Vagina (tissue), 2 donors: Measurements from ENCODE around the gene ACSL5. TPM values are rescaled to one million over a fixed set of nuclear protein-coding genes. Genes with fewer than 3 reads are reported as not detected.

Experiments used
- DNase-seq, 2 donors: peaks; one replicate each; pipeline ENCODE4 v3.0.0-alpha.2; 2017; ENCODE audit errors: extremely low spot score in 2 of 2
- H3K27ac ChIP-seq: fragments of 200-600 bp; sonication (generic); one replicate; pipeline ENCODE4 v1.5.1; 2019
- H3K27me3 ChIP-seq: fragments of 200-600 bp; sonication (generic); one replicate; pipeline ENCODE4 v1.5.1; 2019
- H3K36me3 ChIP-seq, 2 donors: fragments of 200-600 bp; sonication (generic); one replicate each; pipeline ENCODE4 v1.5.1; 2017 to 2019
- H3K4me1 ChIP-seq: fragments of 200-600 bp; sonication (generic); one replicate; pipeline ENCODE4 v1.5.1; 2019
- H3K4me3 ChIP-seq, 2 donors: fragments of 200-600 bp; sonication (generic); 1 replicate in 1 of 2; 2 replicates in 1 of 2; pipeline ENCODE4 v1.5.1; 2016 to 2019
- H3K9me3 ChIP-seq: fragments of 200-600 bp; sonication (generic); one replicate; pipeline ENCODE4 v1.5.1; 2019
- POLR2A ChIP-seq, 2 donors: fragments of 450-650 bp; IDR thresholded peaks; one replicate each; pipeline ENCODE4 v1.6.1; 2017; ENCODE audit warnings: antibody characterized with exemption in 2 of 2, mild to moderate bottlenecking in 2 of 2, moderate library complexity in 2 of 2
- POLR2AphosphoS5 ChIP-seq, 2 donors: sonication (generic); formaldehyde crosslinking; IDR thresholded peaks; one replicate each; pipeline ENCODE4 v1.9.0; 2017; ENCODE audit warnings: antibody characterized with exemption in 2 of 2, mild to moderate bottlenecking in 2 of 2, low read depth in 1 of 2; ENCODE audit not compliant: insufficient read depth in 1 of 2
- intact Hi-C: fragments of 100-400 bp; cut with DNase I; formaldehyde crosslinking; loops from one replicate; pipeline ENCODE4 v1.15.1; 2023
- total RNA-seq: library from RNA; depleted of rRNA; stranded (reverse); fragments of >200 nt; gene quantifications from one replicate; pipeline ENCODE4 v1.2.3, GENCODE V29; 2016
- TF ChIP-seq, protein P1 (sequence below), 3 experiments: fragments of 450-650 bp in 2 of 3; fragments of 200-600 bp in 1 of 3; sonication (generic) in 1 of 3; IDR thresholded peaks; one replicate each; pipeline ENCODE4 v1.5.1; 2017 to 2019; ENCODE audit warnings: antibody characterized with exemption in 3 of 3, mild to moderate bottlenecking in 2 of 3, moderate library complexity in 2 of 3

The ACSL5 gene
- total RNA-seq, 1 donor from 2014 or later = 8.3 TPM

DNA sequence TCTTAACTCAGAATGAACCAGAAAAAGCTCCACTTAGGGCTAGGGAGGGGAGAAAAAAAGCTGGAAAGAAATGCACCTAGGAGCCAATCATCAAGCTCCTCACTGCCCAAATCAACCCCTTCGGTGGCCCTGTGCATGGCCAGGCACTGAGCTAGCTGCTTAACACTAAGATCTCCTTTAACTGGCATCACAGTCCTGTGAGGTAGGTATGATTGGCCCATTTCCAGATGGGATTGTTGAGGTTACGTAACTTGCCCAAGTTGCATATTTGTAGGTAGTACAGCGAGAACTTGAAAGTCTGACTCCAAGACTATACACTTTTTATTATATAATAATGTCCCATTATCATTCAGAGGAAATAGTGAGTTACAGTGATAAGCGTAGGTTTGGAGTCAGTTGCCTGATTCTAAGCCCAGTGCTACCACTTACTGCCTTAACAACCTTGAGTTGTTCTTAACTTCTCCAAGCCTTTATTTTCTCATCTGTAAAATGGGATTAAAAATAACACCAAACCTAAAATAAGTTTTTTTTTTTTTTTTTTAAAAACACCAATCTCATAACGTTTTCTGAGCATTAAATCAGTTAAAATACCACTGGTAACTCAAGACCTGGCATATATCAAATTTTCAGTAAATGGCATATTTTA is 37.2 kb upstream of the ACSL5 start:
- no peak overlapping the region for H3K27ac ChIP-seq

DNA sequence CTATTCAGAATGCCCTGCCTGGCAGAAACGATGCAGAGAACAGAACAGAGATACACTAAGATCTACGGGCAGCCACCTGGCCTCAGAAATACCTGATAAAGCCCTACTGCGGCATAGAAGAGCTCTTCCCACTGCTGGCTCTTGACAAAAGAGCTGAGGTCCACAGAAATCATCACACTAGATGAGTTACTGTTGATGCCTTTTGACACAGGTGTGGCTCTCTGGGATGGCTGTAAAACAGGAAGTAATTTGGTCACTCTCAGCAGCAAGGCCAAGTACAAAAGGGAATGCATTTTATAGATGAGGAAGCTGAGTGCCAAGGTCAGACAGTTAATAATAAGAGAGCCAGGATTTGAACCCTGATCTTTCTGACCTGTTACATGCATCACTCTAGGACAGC is 35.0 kb upstream of the ACSL5 start:
- TF ChIP-seq, protein P1, sequence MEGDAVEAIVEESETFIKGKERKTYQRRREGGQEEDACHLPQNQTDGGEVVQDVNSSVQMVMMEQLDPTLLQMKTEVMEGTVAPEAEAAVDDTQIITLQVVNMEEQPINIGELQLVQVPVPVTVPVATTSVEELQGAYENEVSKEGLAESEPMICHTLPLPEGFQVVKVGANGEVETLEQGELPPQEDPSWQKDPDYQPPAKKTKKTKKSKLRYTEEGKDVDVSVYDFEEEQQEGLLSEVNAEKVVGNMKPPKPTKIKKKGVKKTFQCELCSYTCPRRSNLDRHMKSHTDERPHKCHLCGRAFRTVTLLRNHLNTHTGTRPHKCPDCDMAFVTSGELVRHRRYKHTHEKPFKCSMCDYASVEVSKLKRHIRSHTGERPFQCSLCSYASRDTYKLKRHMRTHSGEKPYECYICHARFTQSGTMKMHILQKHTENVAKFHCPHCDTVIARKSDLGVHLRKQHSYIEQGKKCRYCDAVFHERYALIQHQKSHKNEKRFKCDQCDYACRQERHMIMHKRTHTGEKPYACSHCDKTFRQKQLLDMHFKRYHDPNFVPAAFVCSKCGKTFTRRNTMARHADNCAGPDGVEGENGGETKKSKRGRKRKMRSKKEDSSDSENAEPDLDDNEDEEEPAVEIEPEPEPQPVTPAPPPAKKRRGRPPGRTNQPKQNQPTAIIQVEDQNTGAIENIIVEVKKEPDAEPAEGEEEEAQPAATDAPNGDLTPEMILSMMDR (IDR thresholded peaks at IDR 0.05) = no peak
- TF ChIP-seq POLR2AphosphoS5 (IDR thresholded peaks at IDR 0.05; ENCODE audit: insufficient read depth in 1 of 2, low read depth in 1 of 2) (no peak), POLR2A (IDR thresholded peaks at IDR 0.05) (no peak)
- intact Hi-C loops = no loop called here
- no peaks in the 10 kb centered on the region for H3K9me3 ChIP-seq

More for the DNA sequence above, 37.2 kb upstream of the ACSL5 start:
- TF ChIP-seq, protein P1 (IDR thresholded peaks at IDR 0.05) = no peak
- TF ChIP-seq POLR2AphosphoS5 (IDR thresholded peaks at IDR 0.05; ENCODE audit: insufficient read depth in 1 of 2, low read depth in 1 of 2) = no peak
- no peak for TF ChIP-seq POLR2A (IDR thresholded peaks at IDR 0.05)
- intact Hi-C loops = no loop called here
- no peaks in the 10 kb centered on the region for H3K36me3 ChIP-seq
- H3K4me1 ChIP-seq = no peaks in the 10 kb centered on the region
- H3K9me3 ChIP-seq = no peaks in the 10 kb centered on the region
- no peak overlapping the region for H3K4me3 ChIP-seq
- no peaks in the 10 kb centered on the region for H3K27me3 ChIP-seq
- no peak for DNase-seq

DNA sequence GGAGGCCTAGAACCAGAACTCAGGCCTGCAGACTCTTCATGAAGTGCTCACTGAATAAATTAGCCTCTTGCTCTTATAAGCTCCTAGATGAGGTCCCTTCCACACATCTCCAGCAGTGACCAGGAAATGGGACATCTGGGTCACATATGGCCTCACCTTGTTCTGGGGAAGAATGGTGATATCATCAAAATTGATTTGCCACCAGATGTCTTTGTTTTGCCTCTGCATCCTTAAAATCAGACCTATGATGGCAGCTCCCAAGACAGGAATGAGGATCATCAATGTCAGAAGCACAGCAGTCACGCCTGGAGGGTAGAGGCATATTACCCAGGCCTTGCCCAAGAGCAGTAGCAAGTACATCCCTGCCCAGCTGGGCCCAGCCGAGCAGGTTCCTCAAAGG is 33.3 kb upstream of the ACSL5 start:
- Histone ChIP-seq H3K9me3 (no peaks in the 10 kb centered on the region), H3K36me3 (no peaks in the 10 kb centered on the region), H3K27me3 (no peaks in the 10 kb centered on the region), H3K4me3 (no peak overlapping the region), H3K4me1 (no peaks in the 10 kb centered on the region), H3K27ac (no peak overlapping the region)
- intact Hi-C loops = no loop called here
- DNase-seq = peak in 1 of 2 donors; percentile 64
- TF ChIP-seq, protein P1 (IDR thresholded peaks at IDR 0.05) = no peak
- TF ChIP-seq POLR2AphosphoS5 (IDR thresholded peaks at IDR 0.05; ENCODE audit: insufficient read depth in 1 of 2, low read depth in 1 of 2) (no peak), POLR2A (IDR thresholded peaks at IDR 0.05) (no peak)

More for the DNA sequence above, 35.0 kb upstream of the ACSL5 start:
- Histone ChIP-seq H3K4me1 (no peaks in the 10 kb centered on the region), H3K27me3 (no peaks in the 10 kb centered on the region), H3K27ac (no peak overlapping the region), H3K4me3 (no peak overlapping the region), H3K36me3 (no peaks in the 10 kb centered on the region)
- peak in 1 of 2 donors; percentile 52 for DNase-seq

DNA sequence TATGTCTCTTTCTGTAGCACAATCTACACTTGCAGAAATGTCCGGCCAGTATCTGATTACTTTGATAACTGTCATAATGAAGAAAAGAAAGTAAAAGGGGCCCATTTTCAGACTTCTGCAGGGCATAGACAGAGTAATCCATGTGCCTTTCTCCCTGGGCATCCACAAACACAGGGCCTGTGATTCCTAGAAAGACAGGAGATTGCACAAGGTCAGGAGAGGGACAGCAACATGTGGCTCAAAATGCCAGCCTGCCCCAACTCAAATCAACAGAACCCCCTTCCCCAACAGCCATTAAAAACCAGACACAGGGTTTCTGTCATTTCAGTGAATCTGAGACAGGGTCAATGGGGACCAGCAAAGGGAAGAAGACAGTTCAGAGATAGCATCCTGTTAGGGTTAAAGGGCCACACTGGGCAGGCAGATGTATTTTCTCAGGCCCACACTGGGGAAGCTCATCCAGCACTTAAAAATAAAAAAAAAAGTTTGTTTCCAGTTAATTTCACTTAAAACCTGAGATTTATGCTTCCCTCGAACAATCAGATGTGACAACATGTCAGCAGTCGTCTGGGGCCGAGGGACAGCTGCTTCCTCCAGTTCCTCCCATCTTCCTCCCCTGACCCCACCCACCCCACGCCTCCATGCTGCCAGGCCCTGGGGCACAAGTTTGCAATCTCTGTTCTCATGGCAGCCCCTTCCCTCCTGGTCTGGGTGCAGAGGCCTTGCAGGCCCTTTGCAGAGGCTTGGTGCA is 30.7 kb upstream of the ACSL5 start:
- Histone ChIP-seq H3K9me3 (no peaks in the 10 kb centered on the region), H3K27ac (no peak overlapping the region), H3K27me3 (no peaks in the 10 kb centered on the region), H3K36me3 (no peaks in the 10 kb centered on the region), H3K4me1 (no peaks in the 10 kb centered on the region), H3K4me3 (no peak overlapping the region)
- DNase-seq = peak in 1 of 2 donors; percentile 44
- TF ChIP-seq POLR2AphosphoS5 (IDR thresholded peaks at IDR 0.05; ENCODE audit: insufficient read depth in 1 of 2, low read depth in 1 of 2) = no peak
- TF ChIP-seq, protein P1 (IDR thresholded peaks at IDR 0.05) = no peak
- no peak for TF ChIP-seq POLR2A (IDR thresholded peaks at IDR 0.05)
- intact Hi-C loops = no loop called here

DNA sequence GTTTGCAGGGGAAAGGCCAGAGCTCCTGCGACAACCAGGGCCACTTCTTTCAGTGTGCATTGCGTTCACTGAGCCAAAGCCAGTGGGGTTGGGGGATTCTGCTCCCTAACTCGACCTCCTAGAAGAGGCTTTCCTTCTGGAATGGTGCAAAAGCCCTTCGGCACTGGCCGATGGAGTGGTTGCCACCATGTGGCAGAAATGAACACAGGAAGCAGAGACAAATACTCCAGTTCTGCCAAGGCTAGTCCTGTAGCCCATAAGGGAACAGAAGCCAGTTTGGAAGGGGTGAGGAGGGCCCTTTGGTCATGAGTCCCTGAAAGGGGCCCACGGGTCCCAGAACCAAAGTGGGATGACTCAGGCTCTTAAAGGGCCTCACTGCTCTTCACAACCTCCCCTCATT is 29.7 kb upstream of the ACSL5 start:
- peak in 1 of 2 donors; percentile 62 for DNase-seq
- Histone ChIP-seq H3K4me1 (no peaks in the 10 kb centered on the region), H3K27me3 (no peaks in the 10 kb centered on the region), H3K9me3 (no peaks in the 10 kb centered on the region), H3K27ac (no peak overlapping the region), H3K36me3 (no peaks in the 10 kb centered on the region), H3K4me3 (no peak overlapping the region)
- TF ChIP-seq, protein P1 (IDR thresholded peaks at IDR 0.05) = no peak
- no peak for TF ChIP-seq POLR2A (IDR thresholded peaks at IDR 0.05)
- TF ChIP-seq POLR2AphosphoS5 (IDR thresholded peaks at IDR 0.05; ENCODE audit: insufficient read depth in 1 of 2, low read depth in 1 of 2) = no peak
- intact Hi-C loops = no loop called here
